Kidney epithelial cell (primary cell): ENCODE results near the gene GLO1. TPM values are rescaled to one million over a fixed set of nuclear protein-coding genes. Genes with fewer than 3 reads are reported as not detected.

Experiments
- DNase-seq: peaks from one replicate; pipeline ENCODE4 v3.0.0-alpha.2; 2010; ENCODE audit warnings: low read depth
- H3K27me3 ChIP-seq: 2 replicates; pipeline ENCODE4 v1.6.0; 2011; ENCODE audit warnings: low read length; ENCODE audit not compliant: control insufficient read depth, insufficient read depth
- H3K36me3 ChIP-seq: 2 replicates; pipeline ENCODE4 v1.5.1; 2011; ENCODE audit warnings: low read length; ENCODE audit not compliant: control insufficient read depth, insufficient read depth
- H3K4me3 ChIP-seq: 2 replicates; pipeline ENCODE4 v1.5.1; 2011; ENCODE audit warnings: low read depth, mild to moderate bottlenecking, control low read depth, low read length
- CTCF ChIP-seq: IDR thresholded peaks from 2 replicates; pipeline ENCODE4 v1.5.1; 2011; ENCODE audit warnings: mild to moderate bottlenecking, moderate library complexity, low read length, control low read depth, inconsistent platforms; ENCODE audit not compliant: insufficient read depth, poor library complexity, severe bottlenecking
- total RNA-seq: library from RNA; depleted of rRNA; stranded (reverse); fragments of >200 nt; gene quantifications from 2 replicates; pipeline ENCODE4 v1.2.3, GENCODE V29; 2015

The GLO1 gene
- total RNA-seq, 1 donor from 2014 or later: 195 TPM

GRCh38 chr6:38695227-38695900 is 7.6 kb downstream of the GLO1 start:
- H3K4me3 ChIP-seq: no peak overlapping the region
- no peak for TF ChIP-seq CTCF
- DNase-seq: no peak
- no peaks in the 10 kb centered on the region for H3K36me3 ChIP-seq
- H3K27me3 ChIP-seq: no peaks in the 10 kb centered on the region

- DNase-seq: no peak
- no peaks in the 10 kb centered on the region for H3K27me3 ChIP-seq
- no peaks in the 10 kb centered on the region for H3K36me3 ChIP-seq
- no peak overlapping the region for H3K4me3 ChIP-seq
- no peak for TF ChIP-seq CTCF
Measured at GRCh38 chr6:38688579-38689087, 14.3 kb downstream of the GLO1 start.

- Histone ChIP-seq H3K4me3 (no peak overlapping the region), H3K36me3 (no peaks in the 10 kb centered on the region), H3K27me3 (no peaks in the 10 kb centered on the region)
- TF ChIP-seq CTCF: no peak
- DNase-seq: no peak
Measured at GRCh38 chr6:38687549-38687948, 15.4 kb downstream of the GLO1 start.

- Histone ChIP-seq H3K36me3 (no peaks in the 10 kb centered on the region), H3K4me3 (no peak overlapping the region), H3K27me3 (no peaks in the 10 kb centered on the region)
- no peak for DNase-seq
- no peak for TF ChIP-seq CTCF
Measured at GRCh38 chr6:38687043-38687353, 15.9 kb downstream of the GLO1 start.

- Histone ChIP-seq H3K27me3 (no peaks in the 10 kb centered on the region), H3K36me3 (no peaks in the 10 kb centered on the region), H3K4me3 (no peak overlapping the region)
- TF ChIP-seq CTCF: no peak
- DNase-seq: no peak
Measured at GRCh38 chr6:38686270-38687042, 16.5 kb downstream of the GLO1 start.
